ENCODE results near the gene ODAD4.
"Not testable (repeated sequence)": the region's sequence is repeated elsewhere in the genome, so short reads cannot be mapped to it uniquely, and the experiment has no call there.

ODAD4 gene

DNA sequence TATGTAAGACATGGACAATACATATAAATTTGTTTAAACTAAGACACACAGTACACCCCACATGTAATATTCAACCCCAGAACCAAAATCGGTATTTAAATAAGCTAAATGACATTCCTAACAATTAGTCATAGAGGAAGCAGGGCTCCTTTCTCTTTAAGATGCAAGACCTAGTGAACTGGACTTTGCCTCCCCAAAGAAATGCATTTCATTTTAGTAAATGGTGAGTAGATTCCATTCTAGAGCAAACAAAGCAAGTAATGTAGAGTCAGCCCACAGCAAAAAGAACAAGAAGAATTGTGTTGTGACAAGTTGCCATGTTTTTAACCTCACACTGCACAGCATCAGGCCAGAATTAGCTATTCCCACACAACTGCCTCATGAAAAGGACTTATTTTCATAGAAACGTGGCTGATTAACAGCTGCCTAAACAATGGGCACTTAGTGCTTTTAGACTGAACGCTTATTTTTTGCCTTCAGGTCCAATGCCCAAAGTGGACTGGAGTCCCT, 72.4 kb downstream of the ODAD4 start:
- DNase-seq (ENCODE audit: low spot score), result no peak
- in situ Hi-C loops (cut with MboI; ENCODE audit: low sequenced_read_pairs, unreplicated experiment), result no loop called here

DNA sequence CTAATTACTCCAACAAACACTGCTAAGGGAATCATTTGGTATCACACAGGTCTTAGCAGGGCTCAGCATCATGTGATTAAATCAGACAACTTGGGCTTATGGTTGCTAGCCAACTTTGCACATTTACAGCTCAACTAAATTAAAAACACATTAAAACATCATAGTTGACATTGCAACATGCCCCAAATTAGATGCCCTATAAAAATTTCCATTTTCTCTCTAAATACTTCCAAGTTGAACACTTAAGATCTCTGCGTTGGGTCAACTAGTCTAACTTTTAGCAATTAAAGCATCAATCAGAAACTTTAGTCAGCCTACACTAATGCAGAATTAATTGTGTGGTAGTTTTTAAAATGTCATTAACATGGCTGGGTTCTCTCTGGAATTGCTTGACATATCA, 74.7 kb downstream of the ODAD4 start:
- TF ChIP-seq CTCF (IDR thresholded peaks at IDR 0.05; ENCODE audit: borderline replicate concordance, control extremely low read depth, extremely low read depth, insufficient read depth, missing control alignments), result no peak
- in situ Hi-C loops (cut with MboI; ENCODE audit: low sequenced_read_pairs, unreplicated experiment), result no loop called here
- no peak for DNase-seq (ENCODE audit: low spot score)

More for the DNA sequence above, 72.4 kb downstream of the ODAD4 start:
- TF ChIP-seq CTCF (IDR thresholded peaks at IDR 0.05; ENCODE audit: borderline replicate concordance, control extremely low read depth, extremely low read depth, insufficient read depth, missing control alignments), result no peak

- no peak for DNase-seq (ENCODE audit: low spot score)
- no peak for TF ChIP-seq CTCF (IDR thresholded peaks at IDR 0.05; ENCODE audit: borderline replicate concordance, control extremely low read depth, extremely low read depth, insufficient read depth, missing control alignments)
- in situ Hi-C loops (cut with MboI; ENCODE audit: low sequenced_read_pairs, unreplicated experiment), result no loop called here
Measured at GRCh38 chr17:42009170-42009569, 78.8 kb downstream of the ODAD4 start.

GRCh38 chr17:42010266-42010680, 79.9 kb downstream of the ODAD4 start:
- in situ Hi-C loops (cut with MboI; ENCODE audit: low sequenced_read_pairs, unreplicated experiment); DNase-seq (ENCODE audit: low spot score): not testable (repeated sequence)

GRCh38 chr17:42010898-42011516, 80.6 kb downstream of the ODAD4 start:
- DNase-seq (ENCODE audit: low spot score), result no peak
- TF ChIP-seq CTCF (IDR thresholded peaks at IDR 0.05; ENCODE audit: borderline replicate concordance, control extremely low read depth, extremely low read depth, insufficient read depth, missing control alignments), result no peak
- in situ Hi-C loops (cut with MboI; ENCODE audit: low sequenced_read_pairs, unreplicated experiment), result no loop called here

- DNase-seq (ENCODE audit: low spot score); in situ Hi-C loops (cut with MboI; ENCODE audit: low sequenced_read_pairs, unreplicated experiment): not testable (repeated sequence)
Measured at GRCh38 chr17:42012363-42012762, 81.9 kb downstream of the ODAD4 start.

- in situ Hi-C loops (cut with MboI; ENCODE audit: low sequenced_read_pairs, unreplicated experiment); DNase-seq (ENCODE audit: low spot score): not testable (repeated sequence)
Measured at GRCh38 chr17:42013740-42014139, 83.3 kb downstream of the ODAD4 start.

Measured in GM13976 (cell line).